GM18499 (cell line): ENCODE results near the gene LSS.
"Not testable (repeated sequence)": the region's sequence is repeated elsewhere in the genome, so short reads cannot be mapped to it uniquely, and the experiment has no call there.

Experiments
- ATAC-seq: cut with Tn5 transposase; IDR thresholded peaks from one replicate; pipeline ENCODE4 v1.9.1; 2021; ENCODE audit warnings: moderate number of reproducible peaks; ENCODE audit not compliant: insufficient read depth, unreplicated experiment

Gene LSS

DNA sequence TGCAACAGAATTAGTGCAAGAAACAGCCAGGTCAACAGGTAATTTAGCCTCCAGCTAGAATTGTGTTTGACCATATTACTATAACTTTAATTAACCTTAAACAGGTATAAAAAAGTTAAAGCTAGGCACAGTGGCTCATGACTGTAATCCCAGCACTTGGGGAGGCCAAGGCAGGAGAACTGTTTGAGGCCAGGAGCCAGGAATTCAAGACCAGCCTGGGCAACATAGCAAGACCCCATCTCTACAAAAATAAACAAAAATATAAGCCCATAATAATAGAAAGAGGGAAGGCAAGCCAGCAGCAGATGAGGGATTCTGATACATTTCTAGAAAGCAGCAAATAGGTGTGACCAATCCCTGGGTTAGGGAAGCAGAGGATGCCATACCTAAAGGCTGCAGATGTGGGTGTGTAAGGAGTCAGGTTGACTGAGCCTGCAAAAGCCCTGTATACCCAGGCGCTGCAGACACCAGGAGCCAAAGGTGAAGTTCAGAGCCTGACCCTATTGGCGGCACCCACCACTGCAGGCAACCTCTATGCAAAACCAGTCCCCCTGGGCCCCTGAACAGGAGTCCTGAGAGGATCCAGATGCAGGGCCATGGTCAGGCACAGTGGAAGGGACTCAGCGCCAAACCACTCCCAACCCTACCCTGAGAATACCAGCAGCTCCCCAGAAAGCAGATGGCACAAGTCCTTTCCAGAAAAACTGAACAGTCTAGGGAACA is 19.3 kb upstream of the LSS start:
- no peak for ATAC-seq

DNA sequence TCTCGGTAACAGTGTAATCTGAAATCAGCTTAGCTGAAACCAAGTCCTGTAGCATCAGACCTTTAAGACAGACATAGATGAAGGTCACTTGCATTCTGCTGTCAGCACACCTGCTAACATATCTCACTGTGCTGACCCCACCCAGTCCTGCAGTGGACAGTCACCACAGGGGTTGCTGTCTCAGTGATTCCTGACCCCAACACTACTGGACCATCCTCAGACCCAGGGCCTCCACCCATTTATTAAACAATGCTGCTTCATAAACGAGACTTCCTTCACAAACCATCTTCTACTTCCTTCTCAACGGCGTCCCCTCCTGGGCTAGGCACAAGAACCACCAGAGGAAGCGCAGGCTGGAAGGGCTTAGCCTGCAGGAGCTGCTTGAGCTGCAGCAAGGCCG is 17.8 kb upstream of the LSS start:
- ATAC-seq, result no peak

- ATAC-seq, result no peak
Measured at GRCh38 chr21:46245213-46245915, 16.8 kb upstream of the LSS start.

GRCh38 chr21:46244602-46245001 is 16.0 kb upstream of the LSS start:
- no peak for ATAC-seq

GRCh38 chr21:46243960-46244361 is 15.4 kb upstream of the LSS start:
- ATAC-seq, result no peak

DNA sequence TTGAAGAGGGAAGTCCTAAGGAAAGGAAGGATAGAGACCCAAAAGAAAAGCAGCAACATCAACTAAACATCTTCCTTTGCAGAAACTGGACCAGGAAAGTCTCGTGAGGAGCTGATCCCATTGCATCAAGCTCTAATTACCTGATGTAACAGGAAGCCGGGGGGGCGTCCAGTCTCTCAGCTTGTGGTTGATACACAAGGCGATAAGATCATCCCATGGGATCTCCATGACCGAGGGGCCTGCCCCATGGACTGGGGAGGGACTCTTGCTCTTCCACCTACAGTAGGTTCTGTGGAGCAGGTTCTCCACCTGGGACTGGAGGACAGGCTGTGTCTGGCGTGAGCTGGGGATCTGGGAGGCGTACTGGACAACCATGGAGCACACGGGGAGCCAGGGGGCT is 14.8 kb upstream of the LSS start:
- ATAC-seq, result no peak

DNA sequence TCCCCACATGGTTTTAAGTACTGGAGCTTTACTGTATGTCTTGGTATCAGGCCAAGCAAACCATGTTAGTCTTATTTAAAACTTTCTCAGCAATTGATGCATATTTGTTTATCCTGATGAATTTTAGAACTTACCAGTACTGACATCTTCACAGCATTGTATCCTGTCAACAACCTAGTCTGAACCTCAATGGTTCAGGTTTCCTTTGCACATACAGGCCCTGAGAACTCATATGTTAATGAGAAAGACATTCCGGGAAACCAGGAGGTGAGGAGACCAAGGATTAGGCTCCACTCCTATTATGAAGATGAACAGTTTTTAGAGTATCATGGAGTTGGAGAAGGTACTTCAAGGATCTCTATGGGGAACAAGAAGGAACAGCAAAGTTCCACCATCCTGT is 13.0 kb upstream of the LSS start:
- not testable (repeated sequence) for ATAC-seq

DNA sequence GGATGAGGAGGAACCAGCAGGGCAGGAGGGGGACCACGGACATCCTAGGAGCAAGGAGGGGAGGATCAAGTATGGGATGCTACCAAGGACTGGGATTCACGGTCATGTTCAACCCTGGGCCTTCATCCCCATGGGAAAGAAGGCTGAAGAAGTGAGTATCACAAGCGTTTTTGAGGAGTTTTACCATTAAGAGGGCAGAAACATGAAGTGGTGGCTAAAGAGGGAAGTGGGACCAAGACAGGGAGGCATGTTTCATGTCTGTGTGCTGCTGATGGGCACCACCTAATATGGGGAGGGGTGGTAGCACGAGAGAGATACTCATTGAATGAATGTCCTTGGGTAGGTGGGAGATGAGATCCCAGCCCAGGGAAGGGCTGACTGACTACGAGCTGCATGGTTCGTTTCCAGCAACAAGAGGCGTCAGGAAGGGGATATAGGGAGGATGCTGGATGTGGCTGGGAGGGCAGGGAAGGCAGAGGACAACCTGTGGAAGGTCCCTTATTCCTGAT is 11.3 kb upstream of the LSS start:
- no peak for ATAC-seq

- no peak for ATAC-seq
Measured at GRCh38 chr21:46237474-46237873, 8.9 kb upstream of the LSS start.

DNA sequence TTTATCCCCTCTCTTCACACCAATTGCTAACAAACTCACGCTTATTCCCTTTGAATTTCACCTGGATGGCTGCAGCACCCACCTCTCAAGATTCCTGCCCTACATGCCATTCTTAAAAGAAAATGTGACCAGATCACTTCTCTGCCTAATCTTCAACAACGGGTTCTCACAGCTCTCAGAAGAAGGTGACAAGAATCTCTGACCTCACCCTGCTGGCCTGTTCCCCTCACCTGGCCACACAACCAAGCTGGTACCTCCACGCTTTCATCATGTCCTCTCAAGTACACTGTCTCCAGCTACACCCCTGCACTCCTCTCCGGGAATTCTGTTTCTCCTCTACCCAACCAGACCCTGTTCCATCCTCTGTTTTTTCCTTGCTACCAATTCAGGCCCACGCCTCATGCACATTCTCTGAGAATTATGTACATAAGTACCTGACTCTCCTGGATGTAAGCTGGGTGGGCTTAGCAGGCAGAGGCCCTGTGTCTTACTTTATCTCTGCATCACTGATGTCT is 5.9 kb upstream of the LSS start:
- ATAC-seq, result no peak

- ATAC-seq, result no peak
Measured at GRCh38 chr21:46229923-46230260, 1.3 kb upstream of the LSS start.

DNA sequence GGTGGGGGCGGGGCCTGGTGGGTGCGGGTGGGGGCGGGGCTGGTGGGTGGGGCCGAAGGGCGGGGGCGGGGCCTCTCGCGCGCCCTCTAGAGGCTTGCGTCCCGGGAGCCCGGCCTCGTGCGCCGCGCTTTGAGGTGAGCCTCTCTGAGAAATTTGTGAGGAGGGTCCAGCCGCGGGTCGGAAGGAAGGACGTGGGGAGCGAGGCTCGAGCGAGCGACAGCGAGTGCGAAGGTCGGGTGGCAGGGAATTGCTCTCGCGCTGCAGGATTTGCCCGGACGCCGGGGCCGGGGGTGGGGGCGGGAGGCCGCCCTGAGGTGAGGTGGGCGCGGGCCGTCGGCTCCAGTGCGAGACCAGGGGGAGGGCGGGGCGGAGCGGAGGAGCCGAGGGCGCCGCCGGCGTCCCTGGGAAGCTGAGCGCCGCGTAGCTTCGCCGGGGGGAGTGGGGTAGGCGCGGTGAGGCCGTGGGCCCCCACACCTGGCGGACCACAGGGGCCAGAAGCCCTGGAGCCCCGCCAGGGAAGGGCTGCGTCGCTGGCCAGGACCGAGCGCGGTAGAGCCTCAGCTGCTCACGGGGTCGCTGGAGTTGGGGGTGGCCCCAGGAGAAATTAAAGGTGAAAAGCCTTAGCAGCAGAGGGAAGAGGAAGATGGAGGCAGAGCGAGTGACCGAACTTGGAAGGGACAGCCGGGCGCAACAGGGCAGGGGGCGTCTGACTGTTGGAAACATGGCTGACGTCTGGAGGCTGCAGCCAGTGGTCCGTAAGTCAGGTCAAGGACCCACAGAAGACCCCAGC is 754 bp upstream of the LSS start:
- ATAC-seq, result no peak

DNA sequence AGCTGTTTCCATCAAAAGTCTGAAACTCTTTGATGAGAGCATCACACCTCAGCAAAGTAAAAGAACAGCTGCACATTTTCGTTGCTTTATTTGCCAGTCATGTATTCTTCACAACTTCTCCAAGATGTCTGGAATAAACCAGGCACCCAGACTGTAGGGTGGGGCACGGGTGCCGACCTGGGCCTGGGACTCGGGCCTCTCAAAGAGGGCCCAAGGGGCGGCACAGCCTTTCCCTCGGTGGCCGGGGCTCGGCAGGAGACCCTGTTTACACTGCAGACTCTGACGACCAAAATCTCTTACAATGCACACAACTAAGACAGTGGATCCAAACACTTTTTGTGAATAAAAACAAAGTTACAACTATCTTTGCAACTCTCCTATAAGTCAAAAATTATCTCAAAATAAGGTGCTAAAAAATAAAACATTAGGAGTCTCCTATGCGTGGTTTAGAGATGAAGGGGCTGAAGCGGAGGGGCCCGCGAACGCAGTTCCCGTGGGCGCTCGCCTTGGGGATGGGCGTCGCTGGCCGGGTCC is 696 bp downstream of the LSS start:
- ATAC-seq, result no peak

DNA sequence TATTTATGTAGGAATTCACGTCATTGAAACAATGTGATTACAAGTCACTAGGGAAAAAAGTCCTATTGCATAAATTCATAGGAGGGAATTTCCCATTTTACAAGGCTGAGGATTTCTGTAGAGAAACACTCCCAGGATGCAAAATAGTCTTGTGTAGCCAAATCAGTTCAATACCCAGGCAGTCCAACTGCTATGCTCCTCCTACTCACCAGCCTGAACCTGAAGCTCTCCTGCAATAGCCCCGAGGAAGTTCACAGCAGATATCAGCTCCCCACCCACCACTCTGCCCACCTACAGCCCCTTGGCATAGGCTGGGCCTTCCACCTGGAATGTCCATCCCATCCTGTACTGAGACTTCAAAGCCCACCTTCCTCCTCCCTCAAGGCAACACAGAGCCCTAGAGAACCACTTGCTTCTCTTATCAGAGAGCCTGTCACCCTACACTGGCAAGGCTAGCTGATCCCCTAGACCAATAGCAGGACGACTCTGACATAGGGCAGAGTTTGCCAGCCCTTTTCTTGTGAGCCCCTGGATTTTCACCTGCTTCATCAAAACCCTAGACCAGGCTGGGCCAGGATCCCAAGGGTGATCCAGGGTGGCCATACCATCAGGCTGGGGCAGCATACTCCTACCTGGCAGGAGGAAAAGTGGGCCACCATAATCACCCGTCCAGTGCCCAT is 1.5 kb downstream of the LSS start:
- ATAC-seq, result no peak

DNA sequence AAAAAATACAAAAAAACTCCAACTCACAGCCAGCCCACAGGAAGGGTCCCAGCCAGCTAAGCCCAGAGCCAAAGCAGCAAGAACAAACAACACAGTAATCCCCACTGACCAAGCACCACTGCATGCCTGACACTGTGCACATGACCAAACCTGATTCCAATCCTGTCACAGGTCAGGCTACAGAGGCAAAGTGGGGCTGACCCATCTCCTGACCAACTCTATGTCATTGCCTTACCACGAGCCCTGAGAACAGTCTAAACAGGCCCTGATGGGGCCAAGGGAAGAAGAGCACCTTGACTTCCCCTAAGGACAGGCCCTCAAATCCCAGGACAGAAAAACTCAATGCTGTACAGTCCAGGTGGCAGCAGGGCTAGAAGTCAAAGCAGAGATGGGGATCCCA is 2.4 kb downstream of the LSS start:
- no peak for ATAC-seq

DNA sequence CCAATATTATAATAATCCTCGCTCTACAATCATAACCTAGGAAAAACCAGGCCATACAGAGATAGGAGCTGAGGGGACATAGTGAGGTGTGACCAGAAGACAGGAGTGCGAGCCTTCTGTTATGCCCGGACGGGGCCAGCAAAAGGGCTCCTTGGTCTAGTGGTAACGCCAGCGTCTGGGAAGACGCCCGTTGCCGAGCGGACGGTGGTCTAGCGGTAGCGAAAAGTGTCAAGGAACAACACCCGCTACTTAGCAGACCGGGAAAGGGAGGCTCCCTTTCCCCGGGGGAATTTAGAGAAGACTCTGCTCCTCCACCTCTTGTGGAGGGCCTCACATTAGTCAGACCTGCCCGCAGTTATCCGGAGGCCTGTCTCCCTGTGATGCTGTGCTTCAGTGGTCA is 4.9 kb downstream of the LSS start:
- ATAC-seq, result not testable (repeated sequence)

DNA sequence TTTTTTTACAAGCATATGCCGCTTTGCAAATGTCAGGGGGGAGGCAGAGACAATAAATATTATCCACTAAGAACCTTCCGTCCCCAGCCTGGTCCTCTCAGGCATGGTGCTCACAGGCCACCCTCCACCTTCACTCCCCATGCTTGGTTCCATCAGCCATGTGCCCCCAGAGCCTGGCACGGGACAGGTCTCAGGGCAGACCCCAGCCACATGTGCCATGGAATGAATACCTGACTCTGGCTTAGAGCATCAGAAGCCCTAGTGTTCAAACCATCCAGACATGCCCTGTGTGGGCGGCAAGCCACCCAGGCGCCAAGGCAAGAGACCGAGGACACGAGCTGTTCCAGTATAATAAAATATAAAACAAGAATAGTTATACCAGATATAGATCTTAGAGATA is 5.4 kb downstream of the LSS start:
- no peak for ATAC-seq

DNA sequence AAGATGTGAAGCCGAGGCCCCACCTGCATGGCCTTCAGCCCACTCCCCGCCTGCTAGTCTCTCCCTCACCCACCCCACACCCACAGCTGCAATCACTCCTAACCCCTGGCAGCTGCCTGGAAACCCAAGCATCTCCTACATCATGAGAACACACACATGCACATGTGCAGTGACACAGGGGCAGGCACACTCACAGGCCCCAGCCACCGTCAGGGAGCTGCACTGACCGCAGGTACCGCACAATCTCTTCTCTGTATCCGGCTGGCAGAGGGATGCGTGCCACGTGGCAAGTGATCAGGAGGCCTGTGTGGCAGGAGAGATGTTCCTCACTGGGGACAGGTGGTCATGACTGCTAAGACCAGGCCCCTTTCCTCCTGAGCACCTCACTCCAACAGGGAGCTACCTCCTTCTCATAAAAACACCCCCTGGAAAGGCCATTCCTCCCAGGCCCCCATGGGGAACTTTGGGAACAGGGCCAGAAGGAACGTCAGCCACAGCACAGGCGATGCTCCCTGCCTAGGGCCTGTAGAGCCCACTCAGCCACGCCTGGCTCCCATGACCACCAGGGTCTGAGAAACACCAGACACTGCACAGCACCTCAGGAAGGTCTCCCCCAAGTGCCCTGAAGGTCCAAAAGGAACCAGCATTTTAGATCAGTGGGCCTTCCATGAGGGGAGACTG is 6.0 kb downstream of the LSS start:
- no peak for ATAC-seq

GRCh38 chr21:46221664-46222435 is 6.7 kb downstream of the LSS start:
- no peak for ATAC-seq
